Brain microvascular endothelial cell (primary cell): ENCODE measurements around the gene LSP1.

ENCODE experiments used
- DNase-seq: peaks from one replicate; pipeline ENCODE4 v3.0.0-alpha.2; 2020
- H3K27ac ChIP-seq: fragments of 250-450 bp; sonication (Bioruptor Pico); 2 replicates; pipeline ENCODE4 v1.5.1; 2020; ENCODE audit warnings: mild to moderate bottlenecking, moderate library complexity
- H3K27me3 ChIP-seq: fragments of 250-450 bp; sonication (Bioruptor Pico); replicated peaks from 2 replicates; pipeline ENCODE4 v1.5.1; 2020; ENCODE audit warnings: mild to moderate bottlenecking
- H3K36me3 ChIP-seq: fragments of 250-450 bp; sonication (Bioruptor Pico); replicated peaks from 2 replicates; pipeline ENCODE4 v1.5.1; 2020; ENCODE audit warnings: mild to moderate bottlenecking
- H3K4me3 ChIP-seq: 2 replicates; pipeline ENCODE4 v1.5.1; 2011; ENCODE audit warnings: low read depth, mild to moderate bottlenecking, control low read depth, low read length, moderate library complexity
- in situ Hi-C: cut with HindIII; loops from 2 replicates; pipeline ENCODE4 v1.10.0; 2017; ENCODE audit warnings: low sequenced_read_pairs, low pct_ligation_motif_present
- TF ChIP-seq, protein P1 (sequence below): IDR thresholded peaks from 2 replicates; pipeline ENCODE4 v1.5.1; 2011; ENCODE audit warnings: low read depth, mild to moderate bottlenecking, moderate library complexity, low read length, control low read depth, inconsistent platforms; ENCODE audit errors: missing control alignments

The LSP1 gene

DNA sequence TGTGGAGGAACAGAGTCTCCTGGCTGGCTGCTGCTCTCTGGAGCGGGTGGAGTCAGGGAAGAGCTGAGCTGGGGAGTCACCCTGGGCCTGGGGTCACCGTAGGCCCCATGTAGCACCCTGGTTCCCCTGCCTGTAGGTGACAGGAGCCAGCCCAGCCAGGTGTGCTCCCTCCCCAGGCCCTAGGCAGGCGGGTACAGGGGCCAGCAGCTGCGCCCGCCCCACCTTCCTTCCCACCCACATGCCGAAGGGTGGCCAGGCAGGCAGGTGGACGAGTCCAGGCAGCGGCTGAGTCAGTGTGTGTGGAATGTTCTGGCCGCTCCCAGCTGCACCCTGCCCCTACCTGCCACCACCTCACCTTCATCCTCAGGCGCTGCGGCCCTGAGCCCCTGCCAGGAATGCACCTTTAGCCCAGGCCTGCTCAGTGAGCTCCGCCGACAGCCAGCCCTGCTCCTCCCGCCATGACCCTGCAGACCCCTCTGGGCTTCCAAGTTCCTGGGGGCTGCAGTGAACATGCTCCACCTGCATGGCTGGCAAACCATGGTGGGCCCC is 18.7 kb upstream of the LSP1 start:
- no peaks in the 10 kb centered on the region for H3K27me3 ChIP-seq
- in situ Hi-C loops: no loop called here
- TF ChIP-seq, protein P1, sequence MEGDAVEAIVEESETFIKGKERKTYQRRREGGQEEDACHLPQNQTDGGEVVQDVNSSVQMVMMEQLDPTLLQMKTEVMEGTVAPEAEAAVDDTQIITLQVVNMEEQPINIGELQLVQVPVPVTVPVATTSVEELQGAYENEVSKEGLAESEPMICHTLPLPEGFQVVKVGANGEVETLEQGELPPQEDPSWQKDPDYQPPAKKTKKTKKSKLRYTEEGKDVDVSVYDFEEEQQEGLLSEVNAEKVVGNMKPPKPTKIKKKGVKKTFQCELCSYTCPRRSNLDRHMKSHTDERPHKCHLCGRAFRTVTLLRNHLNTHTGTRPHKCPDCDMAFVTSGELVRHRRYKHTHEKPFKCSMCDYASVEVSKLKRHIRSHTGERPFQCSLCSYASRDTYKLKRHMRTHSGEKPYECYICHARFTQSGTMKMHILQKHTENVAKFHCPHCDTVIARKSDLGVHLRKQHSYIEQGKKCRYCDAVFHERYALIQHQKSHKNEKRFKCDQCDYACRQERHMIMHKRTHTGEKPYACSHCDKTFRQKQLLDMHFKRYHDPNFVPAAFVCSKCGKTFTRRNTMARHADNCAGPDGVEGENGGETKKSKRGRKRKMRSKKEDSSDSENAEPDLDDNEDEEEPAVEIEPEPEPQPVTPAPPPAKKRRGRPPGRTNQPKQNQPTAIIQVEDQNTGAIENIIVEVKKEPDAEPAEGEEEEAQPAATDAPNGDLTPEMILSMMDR: no peak
- no peak for DNase-seq
- no peaks in the 10 kb centered on the region for H3K36me3 ChIP-seq
- no peak overlapping the region for H3K27ac ChIP-seq
- H3K4me3 ChIP-seq: no peak overlapping the region

DNA sequence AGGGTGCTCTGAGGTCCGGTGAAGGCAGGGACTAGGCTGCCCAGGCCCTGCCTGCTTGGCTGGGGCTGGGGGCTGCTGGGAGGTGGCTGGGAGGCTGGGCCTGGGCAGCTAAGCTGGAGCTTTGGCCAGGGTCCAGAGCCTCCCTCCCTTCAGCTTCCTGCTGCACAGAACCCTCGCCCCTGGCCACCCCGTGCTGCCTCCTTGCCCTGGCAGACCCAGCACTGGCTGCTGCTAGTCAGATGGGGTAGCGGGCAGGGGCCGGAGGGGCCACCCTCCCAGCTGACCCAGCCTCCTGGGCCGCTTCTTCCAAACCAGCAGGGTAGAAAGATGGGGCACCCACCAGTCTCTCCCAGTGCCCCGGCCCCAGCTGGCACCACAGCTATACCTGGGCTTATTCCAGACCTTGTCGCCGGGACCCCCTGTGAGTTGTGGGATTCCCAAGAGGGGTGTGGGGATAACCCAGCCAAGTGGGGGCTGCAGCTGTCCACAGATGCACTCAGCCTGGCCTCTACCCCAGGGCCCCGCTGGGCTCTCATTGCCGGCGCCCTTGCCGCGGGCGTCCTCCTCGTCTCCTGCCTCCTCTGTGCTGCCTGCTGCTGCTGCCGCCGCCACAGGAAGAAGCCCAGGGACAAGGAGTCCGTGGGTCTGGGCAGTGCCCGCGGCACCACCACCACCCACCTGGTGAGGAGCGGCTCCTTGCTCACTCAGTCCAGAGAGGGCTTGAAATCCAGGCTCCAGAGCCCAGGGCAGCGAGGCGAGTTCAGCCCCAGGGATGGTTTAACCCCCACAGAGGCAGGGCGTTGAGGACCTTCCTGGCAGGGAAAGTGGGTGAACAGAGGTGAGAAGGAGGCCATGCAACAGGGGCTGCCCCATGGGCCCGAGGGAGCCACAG is 17.9 kb upstream of the LSP1 start, which contains the start of gene SYT8:
TSS of gene SYT8 (plus strand) at position 212 of the 892 bp plus-strand sequence. CDS start at position 328, 116 bp downstream.
- TF ChIP-seq, protein P1: no peak
- no peak for DNase-seq
- in situ Hi-C loops: no loop called here

DNA sequence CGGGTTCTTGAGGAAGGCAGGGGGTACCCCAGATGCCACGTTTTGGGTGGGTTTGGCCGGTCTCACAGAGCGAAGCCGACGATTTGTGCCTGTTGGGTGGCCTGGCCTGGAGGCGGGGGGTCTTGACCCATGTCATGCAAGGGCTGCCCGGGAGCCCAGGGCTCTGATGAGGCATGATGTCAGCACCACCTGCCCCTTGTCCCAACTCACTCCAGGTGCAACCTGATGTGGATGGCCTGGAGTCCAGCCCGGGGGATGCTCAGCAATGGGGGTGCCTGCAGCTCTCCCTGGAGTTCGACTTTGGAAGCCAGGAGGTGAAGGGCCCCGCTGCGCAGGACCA is 17.2 kb upstream of the LSP1 start:
- no peak for DNase-seq
- Histone ChIP-seq H3K36me3 (no peaks in the 10 kb centered on the region), H3K4me3 (no peak overlapping the region), H3K27ac (no peak overlapping the region), H3K27me3 (no peaks in the 10 kb centered on the region)
- in situ Hi-C loops: no loop called here
- TF ChIP-seq, protein P1: no peak

More for the DNA sequence above, 17.9 kb upstream of the LSP1 start, which contains the start of gene SYT8:
- Histone ChIP-seq H3K36me3 (no peaks in the 10 kb centered on the region), H3K27me3 (no peaks in the 10 kb centered on the region), H3K27ac (no peak within 1 kb of the TSS), H3K4me3 (no peak within 1 kb of the TSS)

DNA sequence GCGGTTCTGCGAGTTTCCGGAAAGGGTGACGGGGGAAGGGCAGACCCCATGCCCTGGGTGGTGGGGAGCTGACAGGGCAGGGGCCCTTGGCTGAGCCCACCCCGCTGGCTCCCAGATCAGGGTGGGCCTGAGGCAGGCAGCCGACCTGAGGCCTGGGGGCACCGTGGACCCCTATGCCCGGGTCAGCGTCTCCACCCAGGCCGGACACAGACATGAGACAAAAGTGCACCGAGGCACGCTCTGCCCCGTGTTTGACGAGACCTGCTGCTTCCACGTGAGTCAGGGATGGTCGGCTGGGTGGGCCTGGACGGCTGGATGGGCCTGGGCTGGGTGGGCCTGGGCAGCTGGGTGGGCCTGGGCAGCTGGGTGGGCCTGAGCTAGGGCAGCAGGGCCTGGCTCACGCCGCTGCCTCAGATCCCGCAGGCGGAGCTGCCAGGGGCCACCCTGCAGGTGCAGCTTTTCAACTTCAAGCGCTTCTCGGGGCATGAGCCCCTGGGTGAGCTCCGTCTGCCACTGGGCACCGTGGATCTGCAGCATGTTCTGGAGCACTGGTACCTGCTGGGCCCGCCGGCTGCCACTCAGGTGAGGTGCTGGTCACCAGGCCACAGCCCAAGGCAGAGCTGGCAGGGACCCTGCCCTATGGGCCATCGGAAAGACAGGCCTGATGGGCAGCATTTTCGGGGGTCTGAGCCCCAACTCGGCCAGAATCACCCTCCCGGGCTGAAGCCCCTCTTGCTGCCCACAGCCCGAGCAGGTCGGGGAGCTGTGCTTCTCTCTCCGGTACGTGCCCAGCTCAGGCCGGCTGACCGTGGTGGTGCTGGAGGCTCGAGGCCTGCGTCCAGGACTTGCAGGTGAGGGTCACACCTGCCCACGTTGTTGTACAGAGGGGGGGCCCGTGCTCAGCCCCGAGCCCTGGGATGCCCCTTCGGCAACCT is 16.6 kb upstream of the LSP1 start:
- no peaks in the 10 kb centered on the region for H3K36me3 ChIP-seq
- TF ChIP-seq, protein P1: no peak
- in situ Hi-C loops: no loop called here
- no peak overlapping the region for H3K4me3 ChIP-seq
- no peaks in the 10 kb centered on the region for H3K27me3 ChIP-seq
- DNase-seq: no peak
- no peak overlapping the region for H3K27ac ChIP-seq

DNA sequence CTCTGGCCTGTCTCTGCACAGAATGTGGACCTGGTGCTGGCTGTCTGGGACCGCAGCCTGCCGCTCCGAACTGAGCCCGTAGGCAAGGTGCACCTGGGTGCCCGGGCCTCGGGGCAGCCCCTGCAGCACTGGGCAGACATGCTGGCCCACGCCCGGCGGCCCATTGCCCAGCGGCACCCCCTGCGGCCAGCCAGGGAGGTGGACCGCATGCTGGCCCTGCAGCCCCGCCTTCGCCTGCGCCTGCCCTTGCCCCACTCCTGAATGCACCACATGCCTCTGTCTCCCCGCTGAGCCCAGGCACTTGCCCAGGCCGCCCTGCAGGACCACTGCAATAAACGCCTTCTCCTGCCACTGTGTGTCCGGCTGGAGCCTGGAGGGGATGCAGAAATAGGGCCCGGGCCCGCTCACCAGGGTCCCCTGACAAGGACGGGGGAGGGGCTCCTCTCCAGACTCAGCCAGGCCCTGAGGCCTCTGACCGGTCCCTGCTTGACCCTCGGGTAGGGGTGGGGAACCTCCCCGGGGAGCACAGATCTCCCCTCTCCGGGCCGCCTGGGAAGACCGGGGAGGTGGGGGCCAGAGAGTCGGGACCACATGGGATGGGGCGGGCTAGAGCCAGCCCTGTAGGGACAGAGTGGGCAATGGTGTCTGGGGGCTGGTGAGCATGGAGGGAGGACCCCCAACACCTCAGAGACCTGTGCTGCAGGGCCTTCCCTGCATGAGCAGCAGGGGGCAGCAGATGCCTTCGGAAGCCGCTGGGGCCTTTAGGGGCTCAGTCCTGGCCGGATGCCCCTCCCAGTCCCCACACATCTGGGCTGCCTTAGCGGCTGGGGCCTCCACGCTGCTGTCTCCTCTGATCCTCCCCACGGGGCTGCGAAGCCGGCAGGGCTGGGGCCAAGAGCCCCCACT is 15.5 kb upstream of the LSP1 start:
- no peak for DNase-seq
- Histone ChIP-seq H3K27ac (no peak overlapping the region), H3K4me3 (no peak overlapping the region), H3K27me3 (no peaks in the 10 kb centered on the region), H3K36me3 (no peaks in the 10 kb centered on the region)
- TF ChIP-seq, protein P1: peak; percentile 97
- in situ Hi-C loops: no loop called here
